Measurements from ENCODE around the gene ZNF592. TPM values are rescaled to one million over a fixed set of nuclear protein-coding genes. Genes with fewer than 3 reads are reported as not detected.
A peak's percentile ranks its signal among the peaks of the same experiment; 100 is the strongest.

ZNF592 gene
- total and polyA plus RNA-seq, 12 donors, result 8.2 to 26.9 (median 20.5) TPM

- Histone ChIP-seq H3K36me3 (peaks cover 0 to 77% (median 35%) of the 10 kb centered on the region in 9 donors), H3K4me3 (no peak overlapping the region), H3K27me3 (no peaks in the 10 kb centered on the region), H3K9me3 (no peaks in the 10 kb centered on the region), H3K27ac (no peak overlapping the region), H3K4me1 (peaks cover 0 to 48% (median 20%) of the 10 kb centered on the region in 9 donors)
- DNase-seq, result no peak
- intact Hi-C loops (cut with DNase I), result no loop called here
- 90 to 92% methylated on average over 3 of the region's 3 CpGs for WGBS, 2 donors
- ATAC-seq, result no peak
- no peak for TF ChIP-seq CTCF (IDR thresholded peaks at IDR 0.05)
Measured at GRCh38 chr15:84780492-84780891, 32.1 kb downstream of the ZNF592 start.

- 75 to 95% methylated on average over 1 of the region's 1 CpG for WGBS, 2 donors
- ATAC-seq, result no peak
- H3K36me3 ChIP-seq, result peaks cover 0 to 79% (median 39%) of the 10 kb centered on the region in 9 donors
- H3K4me1 ChIP-seq, result peaks cover 2 to 52% (median 24%) of the 10 kb centered on the region in 9 donors
- no peaks in the 10 kb centered on the region for H3K27me3 ChIP-seq
- no peak overlapping the region for H3K27ac ChIP-seq
- intact Hi-C loops (cut with DNase I), result no loop called here
- DNase-seq, result no peak
- no peak for TF ChIP-seq CTCF (IDR thresholded peaks at IDR 0.05)
- H3K4me3 ChIP-seq, result no peak overlapping the region
- H3K9me3 ChIP-seq, result no peaks in the 10 kb centered on the region
Measured at GRCh38 chr15:84781495-84781894, 33.1 kb downstream of the ZNF592 start.

- H3K9me3 ChIP-seq, result no peaks in the 10 kb centered on the region
- no peak for ATAC-seq
- no peaks in the 10 kb centered on the region for H3K27me3 ChIP-seq
- no peak for DNase-seq
- H3K36me3 ChIP-seq, result peaks cover 0 to 80% (median 39%) of the 10 kb centered on the region in 9 donors
- intact Hi-C loops (cut with DNase I), result no loop called here
- no peak for TF ChIP-seq CTCF (IDR thresholded peaks at IDR 0.05)
- H3K27ac ChIP-seq, result no peak overlapping the region
- H3K4me1 ChIP-seq, result peaks cover 4 to 50% (median 30%) of the 10 kb centered on the region in 9 donors
- H3K4me3 ChIP-seq, result no peak overlapping the region
Measured at GRCh38 chr15:84782346-84782745, 34.0 kb downstream of the ZNF592 start.

GRCh38 chr15:84783493-84784251 is 35.3 kb downstream of the ZNF592 start:
- WGBS, 2 donors, result 75 to 82% methylated on average over 12 of the region's 12 CpGs
- peaks cover 0 to 73% (median 33%) of the 10 kb centered on the region in 9 donors for H3K36me3 ChIP-seq
- H3K27ac ChIP-seq, result peak overlapping the region in 1 of 10 donors; percentile 21
- no peaks in the 10 kb centered on the region for H3K27me3 ChIP-seq
- ATAC-seq (no peak), DNase-seq (no peak)
- peaks cover 10 to 57% (median 44%) of the 10 kb centered on the region in 9 donors for H3K4me1 ChIP-seq
- TF ChIP-seq CTCF (IDR thresholded peaks at IDR 0.05), result no peak
- intact Hi-C loops (cut with DNase I), result no loop called here
- no peaks in the 10 kb centered on the region for H3K9me3 ChIP-seq
- no peak overlapping the region for H3K4me3 ChIP-seq

All from heart right ventricle (tissue), 16 donors.